NCI-H146 treated with DMSO at 0.1 percent for 48 hours (cell line): ENCODE measurements around the gene VAPB.
A peak's percentile ranks its signal among the peaks of the same experiment; 100 is the strongest.

Experiments used
- DNase-seq: peaks from one replicate; lab custom pipeline; 2025; ENCODE audit not compliant: unreplicated experiment; lab: John Stamatoyannopoulos, UW

Gene VAPB

DNA sequence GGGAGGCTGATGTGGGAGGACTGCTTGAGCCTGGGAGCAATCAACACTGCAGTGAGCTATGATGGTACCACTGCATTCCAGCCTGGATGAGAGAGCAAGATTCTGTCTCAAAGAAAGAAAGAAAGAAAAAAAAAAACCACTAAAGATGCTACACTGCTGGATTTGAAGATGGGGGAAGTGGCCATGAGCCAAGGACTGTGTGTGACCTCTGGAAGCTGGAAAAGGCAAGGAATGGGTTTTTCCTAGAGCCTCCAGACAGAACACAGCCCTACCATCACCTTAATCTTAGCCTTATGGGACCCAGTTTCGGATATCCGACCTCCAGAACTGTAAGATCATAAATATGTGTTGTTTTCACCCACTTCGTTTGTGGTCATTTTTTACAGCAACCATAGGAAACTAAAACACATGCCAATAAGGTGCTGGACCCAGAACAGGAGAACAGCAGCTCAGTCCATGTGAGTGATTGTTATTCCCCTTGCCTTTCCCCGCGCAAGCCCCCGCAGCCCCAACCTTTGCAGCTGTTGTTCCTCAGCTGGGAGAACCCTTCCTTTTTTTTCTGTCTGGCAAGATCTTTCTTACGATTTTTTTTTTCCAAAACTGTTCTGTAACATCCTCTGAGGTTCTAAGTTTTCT lies 11.1 kb upstream of the VAPB start:
- no peak for DNase-seq

DNA sequence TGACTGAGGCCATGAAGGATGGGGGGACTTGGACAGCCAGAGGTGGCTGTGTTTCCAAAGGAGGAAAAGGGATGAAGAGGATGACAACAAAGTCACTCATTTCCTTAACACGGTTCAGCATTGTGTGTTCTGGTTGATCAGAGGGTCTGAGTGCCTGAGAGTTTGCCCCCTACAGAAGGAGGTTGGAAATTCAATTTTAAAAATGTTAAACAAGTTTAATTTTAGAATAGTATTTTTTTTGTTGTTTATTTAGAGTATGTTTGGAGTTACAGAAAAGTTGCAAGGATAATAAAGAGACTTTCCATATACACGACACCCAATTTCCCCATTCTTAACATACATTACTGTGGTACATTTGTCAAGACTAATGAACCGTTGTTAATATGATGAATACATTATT lies 10.3 kb upstream of the VAPB start:
- no peak for DNase-seq

DNA sequence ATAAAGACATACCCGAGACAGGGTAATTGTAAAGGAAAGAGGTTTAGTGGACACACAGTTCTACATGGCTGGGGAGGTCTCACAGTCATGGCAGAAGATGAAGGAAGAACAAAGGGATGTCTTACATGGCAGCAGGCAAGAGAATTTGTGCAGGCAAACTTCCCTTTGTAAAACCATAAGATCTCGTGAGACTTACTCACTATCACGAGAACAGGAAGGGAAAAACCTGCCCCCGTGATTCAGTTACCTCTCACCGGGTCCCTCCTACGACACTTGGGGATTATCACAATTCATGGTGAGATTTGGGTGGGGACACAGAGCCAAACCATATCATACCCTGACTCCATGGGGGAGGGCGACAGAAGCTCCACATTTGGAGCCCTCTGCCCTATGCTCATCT lies 7.4 kb upstream of the VAPB start:
- DNase-seq: no peak

DNA sequence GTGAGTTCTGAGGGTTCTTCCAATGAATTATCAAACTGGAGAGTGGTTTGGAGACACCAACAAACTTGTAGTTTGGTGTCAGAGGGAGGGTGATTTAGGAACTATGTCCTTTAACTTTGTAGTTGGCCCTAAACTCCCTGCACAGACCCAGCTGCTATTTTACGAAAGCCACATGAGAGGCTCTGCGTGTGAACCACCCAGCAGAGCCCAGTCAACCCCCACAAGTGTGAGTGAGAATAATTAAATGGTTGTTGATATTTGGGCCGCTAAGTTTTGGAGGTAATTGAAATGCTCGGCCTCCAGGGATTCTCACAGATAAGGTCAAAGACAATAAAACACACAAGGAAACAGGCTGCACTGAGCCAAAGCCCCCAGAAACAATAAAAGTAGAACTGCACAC lies 6.9 kb upstream of the VAPB start:
- no peak for DNase-seq

DNA sequence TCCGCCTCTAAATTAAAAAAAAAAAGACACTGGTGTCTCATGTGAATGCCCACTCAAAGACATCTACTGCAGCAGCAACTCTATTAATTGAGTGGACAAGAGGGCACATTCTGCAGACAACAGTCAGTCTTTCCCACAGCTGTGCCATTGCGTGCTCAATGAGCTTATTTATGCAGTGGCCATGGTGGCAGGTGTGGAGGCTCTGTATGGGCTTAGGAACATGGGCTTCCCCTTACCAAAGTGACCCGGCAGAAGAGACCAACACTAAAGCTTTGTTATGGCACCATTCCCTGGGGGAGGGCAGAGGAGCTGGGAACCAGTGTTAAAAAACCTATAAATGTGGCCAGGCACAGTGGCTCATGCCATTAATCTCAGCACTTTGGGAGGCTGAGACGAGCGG lies 4.2 kb upstream of the VAPB start:
- no peak for DNase-seq

DNA sequence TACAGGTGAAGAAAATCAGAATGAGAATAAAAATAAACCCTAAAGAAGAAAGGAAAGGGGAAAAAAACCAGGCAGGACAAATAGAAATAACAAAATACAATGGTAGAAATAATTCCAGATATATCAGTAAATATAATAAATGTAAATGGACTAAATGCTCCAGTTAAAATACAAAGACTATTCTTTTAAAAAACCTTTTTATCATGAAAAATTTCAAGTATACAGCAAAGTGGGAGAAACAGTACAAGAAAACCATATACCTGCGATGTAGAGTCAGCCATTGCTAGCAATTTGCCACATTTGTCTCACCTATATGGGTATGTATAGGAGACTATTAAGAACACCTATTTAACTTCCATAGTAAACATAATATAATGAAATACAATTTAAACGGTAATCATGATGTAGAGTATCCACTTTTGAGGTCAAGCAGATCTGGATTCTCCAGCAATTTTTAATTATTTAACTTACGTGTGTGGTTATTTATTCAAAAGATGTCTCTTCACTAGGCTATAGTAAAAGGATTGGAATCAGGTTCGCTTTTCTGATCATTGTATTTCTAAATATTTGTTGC lies 914 bp upstream of the VAPB start:
- no peak for DNase-seq

DNA sequence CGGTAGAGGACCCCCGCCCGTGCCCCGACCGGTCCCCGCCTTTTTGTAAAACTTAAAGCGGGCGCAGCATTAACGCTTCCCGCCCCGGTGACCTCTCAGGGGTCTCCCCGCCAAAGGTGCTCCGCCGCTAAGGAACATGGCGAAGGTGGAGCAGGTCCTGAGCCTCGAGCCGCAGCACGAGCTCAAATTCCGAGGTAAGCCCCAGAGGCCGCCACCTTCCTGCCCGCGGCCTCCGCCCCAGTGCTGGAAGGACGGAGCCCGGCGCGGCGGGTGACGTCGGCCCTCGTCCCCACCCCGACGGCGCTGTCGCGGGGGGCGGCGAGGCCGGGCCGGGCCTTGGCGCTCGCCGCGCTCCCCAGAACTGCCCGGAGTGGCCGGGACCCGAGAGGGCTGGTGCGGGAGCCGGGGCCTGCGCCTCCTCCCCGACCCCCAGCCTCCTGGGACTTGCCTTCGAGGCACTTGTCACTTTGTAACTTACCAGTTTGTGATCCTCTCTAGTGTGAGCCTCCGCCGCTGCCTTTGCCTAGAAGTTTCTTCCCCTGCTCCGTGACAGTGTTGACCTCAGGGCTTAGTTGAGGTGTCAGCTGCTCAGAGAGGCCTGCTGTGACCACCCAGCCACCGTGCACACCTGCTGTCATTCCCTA lies 417 bp downstream of the VAPB start:
- peak; percentile 56 for DNase-seq

DNA sequence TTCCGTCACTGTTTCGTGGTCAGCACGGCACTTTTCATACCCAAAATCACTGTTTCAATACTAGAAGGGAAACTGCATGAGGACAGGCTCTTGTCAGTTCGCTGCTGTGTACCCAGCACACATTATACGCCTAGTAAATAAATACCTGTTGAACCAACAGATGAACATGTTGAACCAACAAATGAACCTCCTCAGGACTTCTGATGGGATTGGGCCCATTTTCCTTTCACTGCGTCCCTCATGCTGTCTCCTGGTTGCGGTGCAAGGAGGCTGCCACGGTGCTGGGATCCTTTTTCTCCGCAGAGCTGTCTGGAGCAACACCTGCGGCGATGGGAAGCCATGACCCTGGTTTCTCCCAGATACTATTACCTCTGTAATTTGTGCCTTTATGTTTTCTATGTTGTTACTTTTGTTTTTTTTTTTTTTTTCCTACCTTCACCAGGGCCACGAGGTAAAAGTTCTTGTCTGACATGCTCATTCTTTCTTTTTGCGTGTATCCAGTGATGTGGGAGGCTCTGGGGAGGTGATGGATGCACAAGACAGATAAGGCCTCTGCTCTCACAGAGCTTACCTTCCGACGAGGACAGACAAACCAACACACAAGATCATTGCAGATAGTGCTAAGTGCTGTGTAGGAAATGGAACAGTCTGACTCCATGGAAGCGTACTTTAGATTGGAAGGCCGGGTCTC lies 1.1 kb downstream of the VAPB start:
- no peak for DNase-seq

DNA sequence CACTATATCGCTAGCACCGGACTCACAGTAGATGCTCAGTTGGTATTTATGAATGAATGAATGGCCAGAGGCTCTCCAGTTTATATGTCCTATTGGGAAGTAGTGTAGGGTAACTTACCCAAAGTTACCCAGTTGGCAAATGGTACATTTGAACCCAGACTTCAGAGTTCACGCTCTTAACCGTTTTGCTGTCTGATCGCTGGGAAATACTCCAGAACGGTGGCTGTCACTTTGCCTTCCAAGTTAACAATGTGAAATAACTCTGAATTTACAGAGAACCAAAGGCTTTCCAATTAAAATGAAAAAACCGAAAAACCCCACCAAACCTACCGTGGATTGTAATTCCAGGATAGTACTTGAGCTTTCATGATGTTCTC lies 1.6 kb downstream of the VAPB start:
- no peak for DNase-seq

DNA sequence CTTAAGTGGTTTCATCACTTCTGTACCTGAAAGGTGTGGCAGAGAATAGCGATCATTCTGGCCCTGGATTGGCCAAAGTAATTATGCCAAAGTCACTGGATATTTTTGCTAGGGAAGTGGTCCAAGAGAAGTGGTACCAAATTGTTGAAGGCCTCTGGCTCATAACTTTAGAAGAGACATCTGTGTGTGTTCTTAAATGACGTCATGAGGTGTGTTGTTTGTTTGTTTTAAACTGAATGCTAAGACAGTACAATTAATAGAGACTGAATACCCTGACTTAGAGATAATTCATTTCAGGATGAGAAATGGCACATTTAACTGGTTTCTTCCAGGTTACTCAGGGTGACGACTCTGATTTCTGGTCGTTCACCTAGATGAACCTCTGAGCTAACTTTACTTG lies 3.3 kb downstream of the VAPB start:
- DNase-seq: no peak

DNA sequence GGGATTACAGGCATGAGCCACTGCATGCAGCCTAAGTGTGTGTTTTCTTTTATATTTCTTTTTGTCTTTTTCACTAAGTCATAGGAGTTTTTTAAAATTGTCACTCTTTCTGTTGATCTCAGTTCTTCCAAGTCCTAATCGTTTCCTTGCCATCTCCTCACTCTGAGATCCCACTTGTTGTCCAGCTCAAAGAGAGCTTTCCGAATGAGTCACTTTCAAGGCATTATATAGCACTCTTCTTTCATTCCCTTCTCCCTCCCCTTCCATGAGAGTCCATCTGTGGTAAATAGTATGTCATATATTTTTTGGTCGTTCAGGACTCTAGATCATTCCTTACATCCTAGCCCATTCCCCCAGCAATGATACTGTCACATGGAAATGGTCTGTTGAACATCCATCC lies 4.3 kb downstream of the VAPB start:
- no peak for DNase-seq

DNA sequence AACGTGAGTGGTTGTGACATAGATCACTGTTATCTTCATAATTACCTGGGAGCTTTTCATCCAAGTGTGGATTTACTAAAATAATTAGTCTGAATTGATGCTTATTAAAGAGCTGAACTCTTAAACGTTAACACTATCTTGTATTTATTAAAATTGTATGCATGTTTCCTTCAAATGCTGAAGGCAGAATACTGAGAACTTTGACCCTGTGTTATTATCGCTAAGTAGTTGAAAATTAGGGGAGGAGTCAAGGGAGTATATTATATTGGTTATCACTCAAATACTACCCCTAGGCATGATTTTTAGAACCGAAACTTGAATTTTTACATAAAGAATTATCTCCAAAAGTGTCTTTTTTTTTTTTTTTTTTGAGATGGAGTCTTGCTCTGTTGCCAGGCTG lies 5.8 kb downstream of the VAPB start:
- no peak for DNase-seq

DNA sequence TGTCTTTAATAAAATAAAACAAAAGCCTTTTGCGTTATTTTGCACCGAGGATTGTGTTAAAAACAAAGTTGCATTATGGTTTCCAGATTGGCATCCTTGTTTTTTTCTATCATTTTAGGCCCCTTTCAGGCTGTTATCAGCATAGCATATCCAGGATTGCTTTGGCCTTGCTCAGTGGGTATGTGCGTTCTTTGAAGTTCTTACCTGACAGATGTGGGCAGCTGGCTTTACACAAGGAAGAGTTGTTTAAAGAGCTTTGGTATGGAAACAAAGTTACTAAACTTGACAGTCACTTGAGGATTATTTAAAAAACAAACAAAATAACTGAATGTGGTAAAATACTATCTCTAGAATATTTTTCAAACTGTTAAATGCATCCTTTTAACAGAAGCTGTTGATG lies 6.6 kb downstream of the VAPB start:
- no peak for DNase-seq

DNA sequence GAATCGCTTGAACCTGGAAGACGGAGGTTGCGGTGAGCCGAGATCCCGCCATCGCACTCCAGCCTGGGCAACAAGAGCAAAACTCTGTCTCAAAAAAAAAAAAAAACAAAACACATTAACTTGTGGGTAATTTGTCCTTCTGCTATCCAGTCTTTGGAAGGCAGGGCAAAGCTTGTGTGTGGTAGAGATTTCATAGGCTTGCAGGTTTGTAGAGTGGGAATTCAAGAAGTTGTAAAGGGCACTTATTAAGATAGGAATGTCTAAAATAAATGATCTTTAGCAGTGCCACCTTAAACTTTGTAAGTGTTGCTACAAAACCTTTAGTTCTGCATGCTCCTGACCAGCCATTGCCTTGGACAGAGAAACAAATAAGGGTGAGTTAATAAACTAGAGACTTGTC lies 8.4 kb downstream of the VAPB start:
- DNase-seq: no peak

DNA sequence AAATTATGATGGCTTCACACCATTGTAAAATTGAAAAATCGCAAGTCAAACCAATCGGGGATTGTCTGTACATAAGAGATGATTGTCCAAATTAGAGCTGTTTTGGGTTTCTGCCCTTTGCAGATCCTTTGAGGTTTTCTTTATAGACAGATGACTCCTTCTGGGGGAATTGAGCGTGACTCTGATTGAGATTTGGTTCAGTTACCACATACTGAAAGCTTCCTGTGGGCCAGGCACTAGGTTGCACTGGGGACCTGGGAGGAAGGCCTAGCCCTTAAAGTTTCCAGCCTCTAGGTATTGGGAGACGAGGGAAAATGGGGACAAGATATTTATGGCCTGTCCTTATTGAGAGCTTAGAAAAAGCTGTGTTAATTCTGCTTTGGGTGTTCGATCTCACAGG lies 9.2 kb downstream of the VAPB start:
- DNase-seq: no peak

DNA sequence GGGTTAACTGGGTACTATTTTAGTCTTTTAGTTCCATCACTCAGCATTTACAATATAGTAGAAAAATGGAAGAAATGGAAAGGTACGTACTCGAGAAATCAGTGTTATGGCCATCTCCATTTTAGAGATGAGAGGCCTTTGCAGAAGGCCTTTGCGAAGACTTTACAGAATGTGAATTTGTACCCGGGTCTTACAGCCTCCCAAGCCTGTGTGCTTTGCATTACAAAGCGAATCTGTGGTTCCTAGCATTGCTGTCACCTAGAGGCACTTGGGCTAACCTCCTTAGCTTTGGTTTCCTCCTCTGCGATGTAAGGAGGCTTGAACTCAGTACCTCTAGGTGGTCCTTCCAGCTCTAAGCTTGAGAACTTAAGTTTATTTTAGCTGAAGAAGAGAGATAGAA lies 10.9 kb downstream of the VAPB start:
- no peak for DNase-seq

DNA sequence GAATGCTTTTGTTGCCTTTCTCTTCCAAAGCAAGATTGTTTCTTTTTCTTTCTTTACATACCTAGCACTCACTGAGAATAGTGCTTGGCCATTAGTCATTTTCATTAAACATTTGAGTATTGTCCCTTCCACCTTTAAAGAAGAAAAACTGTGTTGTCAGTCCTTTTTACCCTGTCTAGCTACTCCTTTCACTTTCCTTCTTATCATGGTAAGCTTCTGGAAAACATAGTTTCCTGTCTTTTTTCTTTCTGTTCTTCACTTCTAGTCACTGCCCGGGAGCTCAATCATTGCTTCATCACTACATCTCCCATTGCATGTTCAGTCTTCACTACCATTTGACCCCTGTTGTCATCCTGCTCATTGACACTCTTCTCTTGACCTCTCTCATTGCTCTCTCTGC lies 12.1 kb downstream of the VAPB start:
- DNase-seq: no peak

DNA sequence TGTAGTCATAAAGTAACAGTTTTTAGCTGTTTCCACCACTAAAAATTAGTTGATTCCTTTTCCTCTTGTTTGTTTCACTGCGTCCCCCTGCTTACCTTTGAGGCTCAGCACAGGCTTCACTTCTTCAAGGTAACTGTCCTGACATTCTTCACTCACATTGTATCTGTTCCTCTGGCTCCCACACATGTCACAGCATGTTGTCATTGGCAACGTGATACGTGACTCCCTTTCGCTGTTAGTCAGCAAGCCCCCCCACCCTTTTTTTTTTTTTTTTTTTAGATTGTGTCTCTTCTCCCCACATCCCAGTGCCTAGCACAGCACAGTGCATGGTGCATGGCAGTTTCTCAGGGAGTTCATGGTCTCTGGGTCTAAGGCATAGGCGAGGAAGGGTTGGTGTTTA lies 13.3 kb downstream of the VAPB start:
- no peak for DNase-seq

DNA sequence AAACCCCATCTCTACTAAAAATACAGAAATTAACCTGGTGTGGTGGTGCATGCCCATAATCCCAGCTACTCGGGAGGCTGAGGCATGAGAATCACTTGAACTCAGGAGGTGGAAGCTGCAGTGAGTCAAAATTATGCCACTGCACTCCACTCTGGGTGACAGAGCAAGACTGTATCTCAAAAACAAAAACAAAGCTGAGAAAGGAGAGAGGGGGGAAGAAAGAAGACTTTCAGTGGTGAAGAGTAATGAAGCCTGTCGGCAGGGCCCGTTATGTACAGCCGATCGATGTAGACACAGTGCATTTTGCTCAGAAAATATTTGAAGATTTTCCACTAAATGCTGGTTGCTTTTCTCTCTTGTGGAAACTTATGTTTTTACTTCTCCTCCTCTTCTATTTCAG lies 13.8 kb downstream of the VAPB start:
- DNase-seq: no peak

DNA sequence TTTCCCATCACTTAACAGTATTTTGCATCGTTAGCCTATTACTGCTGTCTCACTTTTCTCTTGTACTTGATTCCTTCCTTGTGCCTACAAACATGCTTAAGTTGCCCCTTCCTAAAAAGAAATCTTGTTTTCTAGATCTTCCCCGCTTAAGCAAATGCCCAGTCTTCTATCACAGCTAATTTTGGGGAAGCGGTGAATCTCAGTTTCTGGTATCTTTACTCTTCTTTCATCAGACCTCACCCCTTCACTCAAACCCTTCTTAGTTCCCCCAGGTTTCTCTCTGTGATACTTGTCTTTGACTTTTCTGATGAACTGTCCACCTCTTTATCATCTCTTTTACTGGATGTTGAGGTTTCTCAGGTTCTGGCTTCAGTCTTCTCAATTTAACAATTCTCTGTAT lies 14.2 kb downstream of the VAPB start:
- DNase-seq: no peak

DNA sequence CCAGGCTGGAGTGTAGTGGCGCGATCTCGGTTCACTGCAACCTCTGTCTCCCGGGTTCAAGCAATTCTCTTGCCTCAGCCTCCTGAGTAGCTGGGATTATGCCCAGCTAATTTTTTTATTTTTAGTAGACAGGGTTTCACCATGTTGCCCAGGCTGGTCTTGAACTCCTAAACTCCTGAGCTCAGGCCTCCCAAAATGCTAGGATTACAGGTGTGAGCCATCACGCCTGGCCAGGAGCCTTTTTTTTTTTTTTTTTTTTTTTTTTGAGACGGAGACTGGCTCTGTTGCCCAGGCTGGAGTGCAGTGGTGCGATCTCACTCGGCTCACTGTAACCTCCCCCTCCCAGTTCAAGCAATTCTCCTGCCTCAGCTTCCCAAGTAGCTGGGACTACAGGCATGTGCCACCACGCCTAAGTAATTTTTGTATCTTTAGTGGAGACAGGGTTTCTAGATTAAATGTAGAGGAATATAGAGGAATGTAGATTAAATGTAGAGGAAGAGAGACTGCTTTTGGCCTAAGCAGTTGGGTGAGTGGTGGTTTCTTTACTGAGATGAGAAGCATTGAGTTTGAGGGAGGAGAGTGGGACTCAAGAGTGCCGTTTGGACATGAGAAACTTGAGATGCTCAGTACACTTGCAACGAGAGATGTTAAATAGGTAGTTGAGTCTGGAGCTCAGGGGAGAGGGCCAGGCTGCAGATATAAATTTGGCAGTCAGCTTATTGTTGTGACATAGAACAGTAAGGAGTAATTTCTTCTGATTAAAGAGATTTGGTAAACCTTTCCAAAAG lies 16.7 kb downstream of the VAPB start:
- DNase-seq: no peak
